ENCODE results near the gene DCAF12. TPM values are rescaled to one million over a fixed set of nuclear protein-coding genes. Genes with fewer than 3 reads are reported as not detected.
A peak's percentile ranks its signal among the peaks of the same experiment; 100 is the strongest.

Gene DCAF12
- total RNA-seq, 1 experiment from 2014 or later, result 38.3 TPM

- Histone ChIP-seq H3K36me3 (ENCODE audit: control insufficient read depth, insufficient read depth, low read length) (no peaks in the 10 kb centered on the region), H3K27me3 (ENCODE audit: control insufficient read depth, insufficient read depth, low read length) (no peaks in the 10 kb centered on the region), H3K4me3 (ENCODE audit: low read depth in 2 of 2, low read length in 2 of 2) (no peak overlapping the region), H3K4me1 (ENCODE audit: control insufficient read depth, insufficient read depth, low read length) (no peaks in the 10 kb centered on the region), H3K27ac (ENCODE audit: low read length) (no peak overlapping the region), H3K9me3 (ENCODE audit: control insufficient read depth, insufficient read depth, low read depth, low read length) (no peaks in the 10 kb centered on the region)
- CTCF ChIA-PET, result no interaction called here
- intact Hi-C loops (cut with micrococcal nuclease; ENCODE audit: unreplicated experiment), result no loop called here
- TF ChIP-seq TCF7L2 (IDR thresholded peaks at IDR 0.05; ENCODE audit: low read depth, low read length) (no peak), CTCF (IDR thresholded peaks at IDR 0.05) (no peak), SIN3A (IDR thresholded peaks at IDR 0.05; ENCODE audit: borderline replicate concordance, insufficient read depth, low read depth, low read length) (no peak), POLR2AphosphoS5 (IDR thresholded peaks at IDR 0.05; ENCODE audit: low read depth, low read length) (no peak), REST (IDR thresholded peaks at IDR 0.05; ENCODE audit: insufficient read depth in 1 of 2, low read depth in 2 of 2, low read length in 1 of 2) (no peak)
- in situ Hi-C loops (cut with HindIII; ENCODE audit: low pct_unique_long_range_greater_than_20kb, low sequenced_read_pairs), result no loop called here
- BruUV-seq (replicated peaks), result no TSS peak
- POLR2A ChIA-PET, result interaction anchor here (0.6 kb wide), 1 partner anchor 106 kb away, joined by 6 read pairs; no protein-coding TSS in a partner anchor
- ATAC-seq (peak; percentile 75; the same call in 1 of the 2 replicates), DNase-seq (ENCODE audit: low read depth, low spot score) (no peak)
Measured at GRCh38 chr9:34158362-34158869, 31.9 kb upstream of the DCAF12 start.

- DNase-seq (ENCODE audit: low read depth, low spot score), result no peak
- Histone ChIP-seq H3K27ac (ENCODE audit: low read length) (no peak overlapping the region), H3K9me3 (ENCODE audit: control insufficient read depth, insufficient read depth, low read depth, low read length) (no peaks in the 10 kb centered on the region), H3K36me3 (ENCODE audit: control insufficient read depth, insufficient read depth, low read length) (no peaks in the 10 kb centered on the region), H3K27me3 (ENCODE audit: control insufficient read depth, insufficient read depth, low read length) (no peaks in the 10 kb centered on the region), H3K4me1 (ENCODE audit: control insufficient read depth, insufficient read depth, low read length) (no peaks in the 10 kb centered on the region), H3K4me3 (ENCODE audit: low read depth in 2 of 2, low read length in 2 of 2) (no peak overlapping the region)
- TF ChIP-seq TCF7L2 (IDR thresholded peaks at IDR 0.05; ENCODE audit: low read depth, low read length) (no peak), POLR2AphosphoS5 (IDR thresholded peaks at IDR 0.05; ENCODE audit: low read depth, low read length) (no peak), REST (IDR thresholded peaks at IDR 0.05; ENCODE audit: insufficient read depth in 1 of 2, low read depth in 2 of 2, low read length in 1 of 2) (no peak), CTCF (IDR thresholded peaks at IDR 0.05) (no peak), SIN3A (IDR thresholded peaks at IDR 0.05; ENCODE audit: borderline replicate concordance, insufficient read depth, low read depth, low read length) (no peak)
- ChIA-PET POLR2A (interaction anchor here (0.6 kb wide), 1 partner anchor 107 kb away, joined by 6 read pairs; no protein-coding TSS in a partner anchor), CTCF (interaction anchor here (0.6 kb wide), 2 partner anchors 26 to 298 kb away, joined by 3 to 4 read pairs; no protein-coding TSS in a partner anchor)
- in situ Hi-C loops (cut with HindIII; ENCODE audit: low pct_unique_long_range_greater_than_20kb, low sequenced_read_pairs), result no loop called here
- intact Hi-C loops (cut with micrococcal nuclease; ENCODE audit: unreplicated experiment), result no loop called here
- ATAC-seq, result no peak
- no TSS peak for BruUV-seq (replicated peaks)
Measured at GRCh38 chr9:34157898-34158297, 31.4 kb upstream of the DCAF12 start.

All from Panc1 (cell line).